ENCODE results near the gene MALRD1.

- TF ChIP-seq, protein P1, sequence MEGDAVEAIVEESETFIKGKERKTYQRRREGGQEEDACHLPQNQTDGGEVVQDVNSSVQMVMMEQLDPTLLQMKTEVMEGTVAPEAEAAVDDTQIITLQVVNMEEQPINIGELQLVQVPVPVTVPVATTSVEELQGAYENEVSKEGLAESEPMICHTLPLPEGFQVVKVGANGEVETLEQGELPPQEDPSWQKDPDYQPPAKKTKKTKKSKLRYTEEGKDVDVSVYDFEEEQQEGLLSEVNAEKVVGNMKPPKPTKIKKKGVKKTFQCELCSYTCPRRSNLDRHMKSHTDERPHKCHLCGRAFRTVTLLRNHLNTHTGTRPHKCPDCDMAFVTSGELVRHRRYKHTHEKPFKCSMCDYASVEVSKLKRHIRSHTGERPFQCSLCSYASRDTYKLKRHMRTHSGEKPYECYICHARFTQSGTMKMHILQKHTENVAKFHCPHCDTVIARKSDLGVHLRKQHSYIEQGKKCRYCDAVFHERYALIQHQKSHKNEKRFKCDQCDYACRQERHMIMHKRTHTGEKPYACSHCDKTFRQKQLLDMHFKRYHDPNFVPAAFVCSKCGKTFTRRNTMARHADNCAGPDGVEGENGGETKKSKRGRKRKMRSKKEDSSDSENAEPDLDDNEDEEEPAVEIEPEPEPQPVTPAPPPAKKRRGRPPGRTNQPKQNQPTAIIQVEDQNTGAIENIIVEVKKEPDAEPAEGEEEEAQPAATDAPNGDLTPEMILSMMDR (IDR thresholded peaks at IDR 0.05), result no peak
- no peak for TF ChIP-seq POLR2A (IDR thresholded peaks at IDR 0.05)
These were observed 670.7 kb downstream of the MALRD1 start for GRCh38 chr10:19719284-19719683.

Data from uterus (tissue), 2 donors.